Lung microvascular endothelial cell (primary cell): ENCODE data around the gene WIPI1. TPM values are rescaled to one million over a fixed set of nuclear protein-coding genes. Genes with fewer than 3 reads are reported as not detected.
A peak's percentile ranks its signal among the peaks of the same experiment; 100 is the strongest.

Experiments
- DNase-seq, 2 donors: peaks; one replicate each; pipeline versions ENCODE4 v3.0.0 to v3.0.0-alpha.2; 2010; ENCODE audit warnings: low read depth in 2 of 2
- total RNA-seq: library from RNA; depleted of rRNA; stranded (reverse); fragments of >200 nt; gene quantifications from 2 replicates; pipeline ENCODE4 v1.2.1, GENCODE V29; 2014

The WIPI1 gene
- total RNA-seq, 1 donor from 2014 or later = 96.8 TPM

GRCh38 chr17:68461122-68461539 lies 3.8 kb upstream of the WIPI1 start:
- DNase-seq = no peak

DNA sequence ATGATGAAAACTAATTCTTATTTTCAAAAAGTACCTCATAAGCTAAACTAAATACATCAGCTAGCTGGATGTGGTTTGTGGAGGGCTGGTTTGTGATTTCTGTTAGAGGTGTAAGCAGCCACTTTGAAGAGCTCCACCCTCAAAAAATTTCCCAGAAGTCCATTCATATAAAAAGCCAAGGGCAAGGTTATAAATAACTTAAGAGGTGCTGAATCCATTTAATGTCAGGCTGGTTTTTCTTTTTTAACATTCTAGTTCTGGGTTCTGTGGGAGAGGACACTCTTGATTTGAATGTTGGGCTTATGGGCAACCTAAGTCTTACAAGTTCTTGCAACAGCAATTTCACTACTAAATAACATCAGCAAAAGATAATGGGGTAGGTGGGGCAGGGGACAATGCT lies 3.4 kb upstream of the WIPI1 start:
- no peak for DNase-seq

DNA sequence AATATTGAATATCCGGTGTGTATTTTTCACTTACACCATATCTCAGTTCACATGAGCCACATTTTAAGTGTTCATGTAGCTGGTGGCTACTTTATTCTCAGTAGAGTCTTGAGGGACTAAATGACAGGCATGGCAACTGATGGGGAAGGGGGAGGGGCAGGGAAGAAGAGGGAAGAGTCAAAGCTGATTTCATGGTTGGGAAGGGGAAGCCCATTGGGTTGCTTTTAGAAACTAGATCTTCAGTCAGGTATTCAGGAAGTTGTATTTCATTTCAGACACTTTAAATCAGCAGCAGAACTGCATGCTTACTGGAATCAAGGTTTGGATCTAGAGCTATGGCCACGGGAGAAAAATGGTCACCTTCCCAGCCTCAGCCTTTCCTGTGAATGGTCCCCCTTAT lies 2.9 kb upstream of the WIPI1 start:
- no peak for DNase-seq

GRCh38 chr17:68459037-68459639 lies 1.8 kb upstream of the WIPI1 start:
- no peak for DNase-seq

DNA sequence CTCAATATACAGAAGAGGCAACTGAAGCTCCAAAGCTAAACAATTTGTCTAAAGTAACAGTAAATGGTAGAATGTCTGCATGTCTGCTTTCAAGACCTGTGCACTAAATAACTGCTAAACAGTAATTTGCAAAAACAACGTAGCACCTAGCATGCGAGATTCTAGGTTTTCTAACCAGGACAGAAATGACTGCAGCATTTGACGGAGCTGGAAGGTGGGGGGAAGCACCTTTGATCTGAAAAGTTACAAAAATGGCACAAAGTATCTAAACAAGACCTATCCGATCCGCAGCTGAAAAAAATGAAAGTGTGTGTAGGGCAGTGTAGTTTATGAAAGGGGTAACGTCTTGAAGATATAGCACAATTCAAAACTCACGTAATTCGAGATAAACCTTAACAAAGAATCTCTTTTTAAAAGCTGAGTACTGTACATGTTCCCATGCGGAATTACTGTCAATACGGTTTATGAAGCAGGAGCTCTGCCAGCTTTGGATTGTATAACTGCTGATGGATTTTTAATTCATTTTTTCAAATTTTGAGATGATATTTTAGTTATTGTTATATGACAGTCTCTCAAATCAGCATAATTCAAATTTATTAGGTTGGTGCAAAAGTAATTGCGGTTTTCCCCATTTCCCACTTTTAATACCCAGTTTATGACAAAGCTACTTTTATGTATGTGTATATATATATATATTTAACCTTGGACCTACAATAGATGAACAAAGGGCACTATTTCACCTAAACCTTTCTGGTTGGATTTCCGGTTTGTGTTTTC lies 1.2 kb upstream of the WIPI1 start:
- DNase-seq = no peak

DNA sequence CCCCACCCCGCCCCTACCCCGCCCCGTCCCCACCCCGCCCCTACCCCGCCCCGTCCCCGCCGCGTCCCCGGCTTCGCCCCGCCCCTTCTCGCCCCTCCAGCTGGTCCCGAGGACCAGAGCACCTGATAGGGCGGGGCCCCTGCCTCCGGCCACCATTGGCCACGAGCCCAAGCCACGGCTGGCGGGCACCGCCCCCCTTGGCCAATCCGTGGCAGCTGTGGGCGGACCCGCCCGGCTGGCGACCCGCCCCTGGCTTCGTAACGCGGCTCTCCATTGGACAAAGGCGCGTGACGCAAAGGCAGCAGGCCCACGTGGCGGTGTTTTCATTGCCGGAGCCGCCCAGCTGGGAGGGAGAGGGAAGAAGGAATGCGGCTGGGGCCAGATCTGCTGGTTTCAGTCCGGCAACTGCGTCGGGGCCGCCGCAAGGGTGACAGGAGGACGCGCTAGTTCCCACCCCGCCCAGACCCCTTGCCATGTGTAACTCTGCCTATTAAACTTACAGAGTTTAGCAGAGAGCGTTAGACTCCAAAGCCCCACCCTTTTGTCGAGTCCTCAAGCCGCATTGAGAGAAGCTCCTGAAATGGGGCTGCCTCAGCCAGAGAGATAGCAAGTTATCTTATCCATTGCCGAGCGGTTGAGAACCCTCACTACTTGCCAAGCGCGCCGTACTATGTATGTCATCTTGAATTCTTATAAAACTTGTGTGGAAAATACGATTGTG lies 403 bp upstream of the WIPI1 start:
- peak; percentile 99 for DNase-seq

GRCh38 chr17:68456339-68457167 lies 743 bp downstream of the WIPI1 start:
- peak; percentile 84 to 91 for DNase-seq

GRCh38 chr17:68455901-68456338 lies 1.4 kb downstream of the WIPI1 start:
- DNase-seq = no peak

DNA sequence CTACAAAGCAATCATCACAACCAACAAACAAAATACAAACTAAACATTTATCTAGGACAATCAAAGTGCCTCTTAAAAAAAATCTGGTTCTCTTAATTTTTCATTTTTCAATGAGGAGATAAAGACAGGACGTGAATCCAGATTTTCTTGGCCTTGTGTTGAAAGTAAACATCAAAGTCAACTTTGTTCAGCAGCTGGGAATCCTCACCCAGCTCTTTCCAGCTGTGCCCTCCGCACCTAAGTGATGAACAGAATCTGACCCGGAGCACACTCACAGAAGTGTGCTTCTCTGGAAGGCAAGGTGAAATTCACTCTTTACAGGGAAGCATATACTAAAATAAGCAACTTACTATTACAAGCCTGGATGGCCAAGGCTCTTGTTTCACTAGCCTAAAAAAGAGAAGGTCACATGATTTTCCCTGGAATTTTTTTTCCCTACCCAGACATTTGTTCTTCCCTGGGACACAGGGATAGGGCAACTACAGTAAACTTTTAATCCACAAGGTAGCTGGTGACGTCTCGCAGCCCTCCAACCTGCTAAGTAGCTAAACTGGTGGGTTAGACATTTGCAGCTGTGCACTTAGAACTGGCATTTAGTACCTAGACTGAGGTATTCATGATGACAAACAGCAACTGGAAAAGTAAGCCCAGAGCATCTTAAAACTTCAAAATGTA lies 3.2 kb downstream of the WIPI1 start:
- no peak for DNase-seq

GRCh38 chr17:68452724-68453290 lies 4.5 kb downstream of the WIPI1 start:
- DNase-seq = peak in 1 of 2 donors; percentile 44

DNA sequence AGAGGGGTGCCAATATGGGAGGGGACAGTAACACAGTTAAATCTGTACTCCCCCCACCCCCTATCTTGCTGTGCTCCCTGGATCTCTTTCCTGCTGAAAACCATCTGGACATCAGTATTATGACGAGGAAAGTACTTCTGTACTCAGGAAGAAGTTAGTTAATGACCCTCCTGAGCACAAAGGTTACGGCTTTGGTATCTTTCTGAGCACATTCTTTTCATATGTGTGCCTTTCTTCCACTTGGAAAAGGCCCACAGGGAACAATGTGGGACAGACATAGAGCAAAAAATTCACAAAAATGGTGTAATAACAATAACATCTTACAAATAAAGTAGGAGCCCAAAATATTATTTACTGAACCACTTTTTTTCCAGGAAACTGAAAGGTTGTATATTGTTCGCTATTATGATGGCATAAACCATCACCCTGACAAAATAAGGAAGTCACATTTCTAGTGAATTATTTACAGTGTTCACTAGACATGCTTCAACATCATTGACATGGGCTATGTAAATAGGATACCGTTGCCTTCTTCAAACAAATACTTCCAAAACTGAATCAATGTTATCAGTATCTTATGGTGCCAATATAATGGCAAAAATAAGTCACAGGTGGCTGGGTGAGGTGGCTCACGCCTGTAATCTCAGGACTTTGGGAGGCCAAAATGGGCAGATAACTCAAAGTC lies 5.5 kb downstream of the WIPI1 start:
- DNase-seq = no peak

DNA sequence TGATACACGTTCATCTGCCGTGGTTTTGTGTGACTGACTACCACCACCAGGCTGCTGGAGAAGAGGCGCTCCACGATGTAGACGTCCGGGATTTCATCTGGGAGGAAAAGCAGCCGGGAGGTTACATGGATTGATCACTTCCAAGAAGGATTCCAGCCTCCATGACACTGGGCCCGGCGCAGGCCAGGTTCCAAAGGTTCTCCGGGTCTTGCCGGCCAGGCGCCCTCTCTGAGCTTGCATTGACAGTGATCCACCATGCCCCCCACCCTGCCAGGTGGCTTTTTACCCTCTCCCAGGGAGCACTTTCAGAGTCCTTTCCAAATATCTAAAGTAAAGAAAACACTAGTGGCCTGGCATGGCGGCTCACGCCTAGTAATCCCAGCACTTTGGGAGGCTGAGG lies 6.5 kb downstream of the WIPI1 start:
- no peak for DNase-seq

- DNase-seq = no peak
These were observed 6.9 kb downstream of the WIPI1 start for GRCh38 chr17:68450391-68450790.

DNA sequence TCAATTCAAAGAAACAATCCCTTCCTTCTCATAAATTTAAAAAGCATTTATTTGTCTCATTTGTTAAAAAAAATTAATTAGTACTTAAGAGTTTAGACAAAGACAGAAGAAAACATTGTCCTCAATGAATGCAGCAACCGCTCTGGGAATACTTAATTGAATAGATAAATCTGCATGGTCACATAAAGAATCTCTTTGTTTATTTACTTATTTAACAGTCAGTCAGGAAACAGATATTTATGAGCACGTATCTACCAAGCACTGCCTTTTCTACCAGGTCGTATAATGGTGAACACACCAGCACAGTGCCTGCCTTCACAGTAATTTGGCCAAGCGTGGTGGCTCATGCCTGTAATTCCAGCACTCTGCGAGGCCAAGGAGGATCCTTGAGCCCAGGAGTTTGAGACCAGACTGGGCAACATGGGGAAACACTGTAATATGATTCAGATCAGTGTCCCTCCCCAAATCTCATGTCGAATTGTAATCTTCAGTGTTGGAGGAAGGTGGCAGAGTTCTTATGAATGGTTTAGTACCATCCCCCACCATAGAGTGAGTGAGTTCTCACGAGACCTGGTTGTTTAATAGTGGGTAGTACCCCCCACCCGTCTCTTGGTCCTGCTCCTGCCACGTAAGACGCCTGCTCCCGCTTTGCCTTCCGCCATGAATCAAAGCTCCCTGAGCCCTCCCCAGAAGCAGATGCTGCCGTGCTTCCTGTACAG lies 8.1 kb downstream of the WIPI1 start:
- no peak for DNase-seq

DNA sequence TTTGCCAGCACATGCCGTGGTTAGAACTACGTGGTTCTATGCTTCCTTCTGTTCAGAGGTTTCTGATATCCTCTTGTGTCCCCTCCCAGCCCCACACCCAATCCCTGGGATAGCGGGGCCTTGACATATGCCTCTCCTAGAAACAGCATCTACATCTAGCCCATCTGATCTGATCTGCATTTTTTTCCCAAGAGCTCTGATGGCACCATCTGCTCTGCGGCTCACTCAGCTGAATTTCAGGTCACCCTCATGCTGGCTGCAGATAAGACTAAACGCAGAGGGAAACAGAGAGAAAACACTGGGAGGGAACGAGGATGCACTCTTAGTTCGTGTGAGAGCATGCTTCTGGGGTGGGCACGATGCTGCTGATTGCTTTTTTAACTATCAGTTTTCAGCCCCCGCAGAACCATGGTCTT lies 10.7 kb downstream of the WIPI1 start:
- no peak for DNase-seq

DNA sequence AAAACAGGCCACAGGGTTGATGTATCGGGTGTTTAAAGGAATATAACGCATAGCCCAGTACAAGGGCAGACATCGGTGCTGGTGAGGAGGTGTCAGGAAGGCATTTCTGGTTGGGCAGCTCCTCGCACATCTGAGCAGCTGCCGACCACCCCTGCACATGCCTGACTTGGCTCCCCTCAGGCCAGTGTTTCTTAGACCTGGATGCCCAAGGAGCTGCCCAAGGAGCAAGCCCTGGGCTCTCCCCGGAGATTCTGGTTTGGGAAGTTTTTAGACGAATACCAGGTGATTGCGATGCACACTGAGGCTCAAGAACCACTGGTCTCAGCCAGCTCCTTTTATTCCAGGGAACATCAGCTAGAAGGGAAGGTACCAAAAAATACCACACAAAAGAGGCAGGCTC lies 11.6 kb downstream of the WIPI1 start:
- DNase-seq = no peak

- no peak for DNase-seq
These were observed 13.3 kb downstream of the WIPI1 start for GRCh38 chr17:68443972-68444464.

- peak; percentile 85 to 90 for DNase-seq
These were observed 16.1 kb downstream of the WIPI1 start for GRCh38 chr17:68441070-68441770.

DNA sequence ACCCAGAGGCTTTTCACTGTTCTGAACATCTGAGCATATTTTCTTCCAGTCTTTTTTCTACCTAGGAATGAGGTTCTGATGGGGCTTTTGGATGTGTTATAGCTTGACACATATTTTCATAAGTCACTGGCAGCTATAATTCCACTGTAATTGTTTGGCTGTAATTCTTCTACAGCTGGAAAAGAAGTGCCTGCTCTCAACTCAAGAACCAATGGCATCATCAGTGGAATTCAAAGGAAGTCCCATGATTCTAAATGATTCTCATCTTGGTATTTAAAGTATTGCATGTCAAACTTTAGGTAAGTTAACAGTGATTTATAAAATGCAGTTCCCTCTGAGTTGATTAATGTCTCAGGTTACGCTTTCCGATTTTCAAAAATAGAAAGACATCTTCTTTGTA lies 16.8 kb downstream of the WIPI1 start:
- no peak for DNase-seq
